IPS DF 19.7 (cell line): ENCODE measurements around the gene ST7L.

Source experiments
- DNase-seq: peaks from one replicate; pipeline ENCODE4 v3.0.0-alpha.2; 2013; ENCODE audit warnings: low read depth, low spot score

ST7L gene

GRCh38 chr1:112546076-112546475 is 72.9 kb downstream of the ST7L start:
- DNase-seq: no peak

- no peak for DNase-seq
These were observed 74.2 kb downstream of the ST7L start for GRCh38 chr1:112544751-112545150.

GRCh38 chr1:112544011-112544688 is 74.8 kb downstream of the ST7L start:
- no peak for DNase-seq

- DNase-seq: no peak
These were observed 76.6 kb downstream of the ST7L start for GRCh38 chr1:112542206-112542973.

- DNase-seq: no peak
These were observed 77.6 kb downstream of the ST7L start for GRCh38 chr1:112541299-112541698.

- no peak for DNase-seq
These were observed 78.6 kb downstream of the ST7L start for GRCh38 chr1:112540226-112540794.

- no peak for DNase-seq
These were observed 80.1 kb downstream of the ST7L start for GRCh38 chr1:112538883-112539282.

- no peak for DNase-seq
These were observed 81.5 kb downstream of the ST7L start for GRCh38 chr1:112537456-112537855.

GRCh38 chr1:112536561-112536960 is 82.4 kb downstream of the ST7L start:
- DNase-seq: no peak

GRCh38 chr1:112533029-112533428 is 85.9 kb downstream of the ST7L start:
- DNase-seq: no peak

GRCh38 chr1:112532064-112532463 is 86.9 kb downstream of the ST7L start:
- no peak for DNase-seq

- DNase-seq: no peak
These were observed 88.1 kb downstream of the ST7L start for GRCh38 chr1:112530832-112531231.

- no peak for DNase-seq
These were observed 89.6 kb downstream of the ST7L start for GRCh38 chr1:112529301-112529700.

- no peak for DNase-seq
These were observed 90.9 kb downstream of the ST7L start for GRCh38 chr1:112528076-112528475.

- DNase-seq: no peak
These were observed 91.5 kb downstream of the ST7L start for GRCh38 chr1:112527266-112528010.

- no peak for DNase-seq
These were observed 94.0 kb downstream of the ST7L start for GRCh38 chr1:112524986-112525385.

- no peak for DNase-seq
These were observed 94.7 kb downstream of the ST7L start for GRCh38 chr1:112524251-112524650.

GRCh38 chr1:112522621-112523020 is 96.3 kb downstream of the ST7L start:
- DNase-seq: no peak

- no peak for DNase-seq
These were observed 98.8 kb downstream of the ST7L start for GRCh38 chr1:112520166-112520565.

GRCh38 chr1:112518186-112518585 is 100.8 kb downstream of the ST7L start:
- DNase-seq: no peak

- no peak for DNase-seq
These were observed 101.3 kb downstream of the ST7L start for GRCh38 chr1:112517646-112518045.

- DNase-seq: no peak
These were observed 101.7 kb downstream of the ST7L start for GRCh38 chr1:112517231-112517630.
